CD1c-positive myeloid dendritic cell (primary cell): Measurements from ENCODE around the gene PHF20.
"Not testable (repeated sequence)": the region's sequence is repeated elsewhere in the genome, so short reads cannot be mapped to it uniquely, and the experiment has no call there.

Experiments
- DNase-seq: peaks from one replicate; pipeline ENCODE4 v3.0.0-alpha.2; 2016; ENCODE audit errors: extremely low spot score

The PHF20 gene

GRCh38 chr20:35771689-35772562, at the start of gene PHF20:
Gene PHF20 (plus strand): TSS chr20:35772015. CDS start chr20:35801523, 29,508 bp downstream.
- DNase-seq, result peak; percentile 99

GRCh38 chr20:35723275-35723639, 48.6 kb upstream of the PHF20 start:
- DNase-seq, result not testable (repeated sequence)

- DNase-seq, result not testable (repeated sequence)
Measured at GRCh38 chr20:35723652-35724320, 48.0 kb upstream of the PHF20 start.

- no peak for DNase-seq
Measured at GRCh38 chr20:35724321-35725230, 47.2 kb upstream of the PHF20 start.

GRCh38 chr20:35726842-35727711, 44.7 kb upstream of the PHF20 start:
- peak; percentile 40 for DNase-seq

GRCh38 chr20:35729283-35729807, 42.5 kb upstream of the PHF20 start:
- no peak for DNase-seq

GRCh38 chr20:35729836-35730582, 41.8 kb upstream of the PHF20 start:
- no peak for DNase-seq

GRCh38 chr20:35730583-35731468, 41.0 kb upstream of the PHF20 start:
- DNase-seq, result no peak

GRCh38 chr20:35731469-35731788, 40.4 kb upstream of the PHF20 start:
- no peak for DNase-seq

- no peak for DNase-seq
Measured at GRCh38 chr20:35731862-35732643, 39.8 kb upstream of the PHF20 start.

GRCh38 chr20:35732644-35732982, 39.2 kb upstream of the PHF20 start:
- DNase-seq, result no peak

GRCh38 chr20:35734374-35734773, 37.4 kb upstream of the PHF20 start:
- no peak for DNase-seq

GRCh38 chr20:35734777-35735649, 36.8 kb upstream of the PHF20 start:
- DNase-seq, result no peak

GRCh38 chr20:35735826-35736470, 35.9 kb upstream of the PHF20 start:
- no peak for DNase-seq

- DNase-seq, result no peak
Measured at GRCh38 chr20:35737865-35738333, 33.9 kb upstream of the PHF20 start.

GRCh38 chr20:35738410-35739179, 33.2 kb upstream of the PHF20 start:
- DNase-seq, result no peak
